GM18520 (cell line): ENCODE results near the gene THRA.
A peak's percentile ranks its signal among the peaks of the same experiment; 100 is the strongest.

Source experiments
- ATAC-seq: cut with Tn5 transposase; IDR thresholded peaks from one replicate; pipeline ENCODE4 v1.9.1; 2021; ENCODE audit not compliant: unreplicated experiment

Gene THRA

GRCh38 chr17:40095944-40096791 is 33.4 kb downstream of the THRA start:
- ATAC-seq: peak; percentile 43

- no peak for ATAC-seq
Observed at GRCh38 chr17:40097087-40097486, 34.3 kb downstream of the THRA start.

GRCh38 chr17:40097931-40098845 is 35.4 kb downstream of the THRA start:
- no peak for ATAC-seq

GRCh38 chr17:40098846-40099618 is 36.3 kb downstream of the THRA start:
- peak; percentile 47 for ATAC-seq

GRCh38 chr17:40099619-40100418 is 37.1 kb downstream of the THRA start:
- ATAC-seq: no peak

GRCh38 chr17:40100419-40100668 is 37.6 kb downstream of the THRA start, which contains the start of gene NR1D1:
Gene NR1D1, minus strand, starts transcription at chr17:40100589. Its CDS starts 495 bp downstream, at chr17:40100094.
- ATAC-seq: no peak

GRCh38 chr17:40100669-40101366 is 38.1 kb downstream of the THRA start:
- peak; percentile 20 for ATAC-seq

GRCh38 chr17:40101367-40102210 is 38.8 kb downstream of the THRA start:
- ATAC-seq: no peak

- ATAC-seq: no peak
Observed at GRCh38 chr17:40103071-40103661, 40.4 kb downstream of the THRA start.

- ATAC-seq: no peak
Observed at GRCh38 chr17:40103688-40104087, 40.9 kb downstream of the THRA start.

GRCh38 chr17:40104594-40105486 is 42.1 kb downstream of the THRA start:
- ATAC-seq: no peak

- ATAC-seq: no peak
Observed at GRCh38 chr17:40105861-40106759, 43.3 kb downstream of the THRA start.

GRCh38 chr17:40106760-40107521 is 44.2 kb downstream of the THRA start:
- ATAC-seq: no peak

GRCh38 chr17:40107522-40108174 is 44.9 kb downstream of the THRA start:
- ATAC-seq: no peak
